ENCODE measurements around the gene TPRG1. TPM values are rescaled to one million over a fixed set of nuclear protein-coding genes. Genes with fewer than 3 reads are reported as not detected.

Gene TPRG1
- total and polyA plus RNA-seq, 2 of the 8 experiments (the other 6 are each of a cell fraction or from before 2014, with no cell fraction given) = 0.37 to 0.47 TPM

DNA sequence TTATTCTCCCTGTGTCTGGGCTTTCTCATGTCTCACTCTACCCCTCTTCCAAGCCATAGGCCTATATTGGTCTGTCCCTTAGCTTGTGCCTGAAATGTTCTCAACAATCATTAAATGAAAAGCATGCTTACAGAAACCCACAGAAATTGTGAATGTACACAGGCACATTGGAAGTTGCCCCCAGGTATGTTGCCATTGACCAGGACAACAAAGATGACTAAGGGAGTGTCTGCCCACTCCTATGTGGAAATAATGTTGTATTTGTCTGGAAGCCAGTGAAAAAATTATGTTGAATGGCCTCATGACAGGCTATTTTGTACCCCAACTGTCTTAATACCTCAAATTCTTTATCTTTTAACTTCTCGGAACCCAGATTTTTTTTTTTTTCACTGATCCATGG, 102.0 kb downstream of the TPRG1 start:
- no peak overlapping the region for H3K27ac ChIP-seq (ENCODE audit: low read depth, low read length)
- no peak overlapping the region for H3K4ac ChIP-seq (replicated peaks; ENCODE audit: insufficient read length, low read depth, low read length)
- no peak overlapping the region for H2BK5ac ChIP-seq (ENCODE audit: low read depth, low read length)
- H2BK15ac ChIP-seq (ENCODE audit: low read length) = no peak overlapping the region
- DNase-seq (ENCODE audit: low read depth in 1 of 2, low spot score in 2 of 2) = no peak
- H3K23ac ChIP-seq (ENCODE audit: insufficient read length) = no peak overlapping the region
- TF ChIP-seq RAD21 (IDR thresholded peaks at IDR 0.05 in 1 of 2, conservative IDR thresholded peaks at IDR 0.05 in 1 of 2; ENCODE audit: low read depth in 2 of 2, low read length in 2 of 2) (no peak), NRF1 (IDR thresholded peaks at IDR 0.05; ENCODE audit: low read depth, low read length) (no peak)
- no peak for FAIRE-seq
- no peak overlapping the region for H2AK5ac ChIP-seq (ENCODE audit: low read depth, low read length)
- H3K4me3 ChIP-seq (ENCODE audit: extremely low read depth in 1 of 4, insufficient read depth in 2 of 4, low read depth in 3 of 4, low read length in 4 of 4) = no peak overlapping the region
- H3K23me2 ChIP-seq (ENCODE audit: low read depth, low read length) = no peaks in the 10 kb centered on the region
- no peaks in the 10 kb centered on the region for H3K9me3 ChIP-seq (ENCODE audit: insufficient read depth in 2 of 2, low read depth in 1 of 2, low read length in 1 of 2)
- no peak overlapping the region for H2BK12ac ChIP-seq (ENCODE audit: low read depth, low read length)
- no peak overlapping the region for H3K4me2 ChIP-seq (ENCODE audit: insufficient read depth in 1 of 2, low read depth in 2 of 2, low read length in 2 of 2)
- no peak overlapping the region for H3K18ac ChIP-seq (ENCODE audit: extremely low read depth, low read length)
- H4K8ac ChIP-seq (ENCODE audit: extremely low read depth, insufficient read depth, low read length) = no peak overlapping the region
- H3K27me3 ChIP-seq (replicated peaks in 1 of 4; ENCODE audit: control insufficient read depth in 3 of 4, extremely low read depth in 1 of 4, insufficient read depth in 3 of 4, low read length in 3 of 4) = no peaks in the 10 kb centered on the region
- no peaks in the 10 kb centered on the region for H3K36me3 ChIP-seq (ENCODE audit: control insufficient read depth in 2 of 4, insufficient read depth in 4 of 4, low read length in 3 of 4)
- no peaks in the 10 kb centered on the region for H3K79me2 ChIP-seq (ENCODE audit: control insufficient read depth in 1 of 2, insufficient read depth in 2 of 2, low read length in 2 of 2)
- no peaks in the 10 kb centered on the region for H3K4me1 ChIP-seq (replicated peaks in 1 of 4; ENCODE audit: control insufficient read depth in 3 of 4, insufficient read depth in 4 of 4, low read length in 3 of 4)
- ChIA-PET POLR2A (ENCODE audit: partially characterized antibody) (no interaction called here), CTCF (ENCODE audit: partially characterized antibody) (interaction anchor here (0.8 to 4.0 kb wide), 21 partner anchors 8 to 684 kb away, joined by 3 to 24 read pairs (median 6); no protein-coding TSS in a partner anchor)
- no peak overlapping the region for H2BK120ac ChIP-seq (replicated peaks; ENCODE audit: low read depth, low read length)
- 88% methylated on average over 1 of the region's 1 CpG; no CpG with 5 or more reads in 1 of the 2 experiments for WGBS, 2 experiments (ENCODE audit: extremely low coverage in 1 of 2, insufficient coverage in 1 of 2, insufficient read length in 1 of 2, insufficient replicate concordance in 2 of 2, low coverage in 1 of 2, low lambda C conversion rate in 2 of 2, missing lambda C conversion rate in 1 of 2)
- H4K20me1 ChIP-seq (replicated peaks in 1 of 2; ENCODE audit: control insufficient read depth in 1 of 2, insufficient read depth in 2 of 2, low read length in 2 of 2) = no peaks in the 10 kb centered on the region
- H2BK20ac ChIP-seq (ENCODE audit: low read length) = no peak overlapping the region
- H3K14ac ChIP-seq (ENCODE audit: insufficient read length) = no peak overlapping the region
- no peaks in the 10 kb centered on the region for H3K79me1 ChIP-seq (ENCODE audit: low read depth, low read length)
- H3K56ac ChIP-seq (replicated peaks; ENCODE audit: insufficient read length, low read depth, low read length) = no peak overlapping the region
- no peak overlapping the region for H3K9ac ChIP-seq (replicated peaks in 1 of 4; ENCODE audit: extremely low read depth in 1 of 4, low read depth in 3 of 4, low read length in 3 of 4)
- H4K91ac ChIP-seq (replicated peaks; ENCODE audit: insufficient read length, low read length) = no peak overlapping the region
- no peak overlapping the region for H2AFZ ChIP-seq (ENCODE audit: low read length)
- H4K5ac ChIP-seq (ENCODE audit: insufficient read length, low read depth, low read length) = no peak overlapping the region

All from H1 (cell line).